Skin epidermis (tissue), 12 donors: ENCODE results near the gene FSTL4.
A peak's percentile ranks its signal among the peaks of the same experiment; 100 is the strongest.

Experiments used
- H3K27ac ChIP-seq, 21 experiments: fragments of 200-600 bp; sonication (generic) in 11 of 21; one replicate each; pipeline ENCODE4 v1.5.0; 2020; ENCODE audit warnings: mild to moderate bottlenecking in 3 of 21, inconsistent platforms in 2 of 21, moderate library complexity in 2 of 21
- H3K4me3 ChIP-seq, 7 experiments: fragments of 200-600 bp; sonication (generic) in 2 of 7; one replicate each; pipeline ENCODE4 v1.5.0; 2020; ENCODE audit warnings: inconsistent platforms in 2 of 7, mild to moderate bottlenecking in 2 of 7, moderate library complexity in 1 of 7

The FSTL4 gene

GRCh38 chr5:133247881-133248624, 364.3 kb downstream of the FSTL4 start:
- no peak overlapping the region for H3K4me3 ChIP-seq

GRCh38 chr5:133247151-133247709, 365.1 kb downstream of the FSTL4 start:
- Histone ChIP-seq H3K4me3 (no peak overlapping the region), H3K27ac (no peak overlapping the region)

More at GRCh38 chr5:133247881-133248624, 364.3 kb downstream of the FSTL4 start:
- no peak overlapping the region for H3K27ac ChIP-seq

- Histone ChIP-seq H3K4me3 (no peak overlapping the region), H3K27ac (no peak overlapping the region)
Observed at GRCh38 chr5:133246376-133247150, 365.8 kb downstream of the FSTL4 start.

- no peak overlapping the region for H3K27ac ChIP-seq
- no peak overlapping the region for H3K4me3 ChIP-seq
Observed at GRCh38 chr5:133246053-133246370, 366.3 kb downstream of the FSTL4 start.

GRCh38 chr5:133245191-133246052, 366.9 kb downstream of the FSTL4 start:
- Histone ChIP-seq H3K27ac (no peak overlapping the region), H3K4me3 (no peak overlapping the region)

- no peak overlapping the region for H3K4me3 ChIP-seq
- H3K27ac ChIP-seq, result peak overlapping the region in 2 of 21 experiments; percentile 17 to 46
Observed at GRCh38 chr5:133244242-133244641, 368.1 kb downstream of the FSTL4 start.

- H3K4me3 ChIP-seq, result no peak overlapping the region
- no peak overlapping the region for H3K27ac ChIP-seq
Observed at GRCh38 chr5:133243196-133243595, 369.1 kb downstream of the FSTL4 start.

- Histone ChIP-seq H3K27ac (no peak overlapping the region), H3K4me3 (no peak overlapping the region)
Observed at GRCh38 chr5:133242221-133242835, 370.0 kb downstream of the FSTL4 start.

GRCh38 chr5:133241179-133242092, 370.9 kb downstream of the FSTL4 start:
- H3K27ac ChIP-seq, result peak overlapping the region in 5 of 21 experiments; percentile 0 to 52 (median 14)
- no peak overlapping the region for H3K4me3 ChIP-seq

- Histone ChIP-seq H3K27ac (peak overlapping the region in 5 of 21 experiments; percentile 0 to 52 (median 14)), H3K4me3 (no peak overlapping the region)
Observed at GRCh38 chr5:133240425-133241091, 371.8 kb downstream of the FSTL4 start.

- no peak overlapping the region for H3K27ac ChIP-seq
- no peak overlapping the region for H3K4me3 ChIP-seq
Observed at GRCh38 chr5:133238426-133239205, 373.7 kb downstream of the FSTL4 start.

- H3K4me3 ChIP-seq, result no peak overlapping the region
- H3K27ac ChIP-seq, result no peak overlapping the region
Observed at GRCh38 chr5:133236976-133237375, 375.4 kb downstream of the FSTL4 start.

- no peak overlapping the region for H3K4me3 ChIP-seq
- no peak overlapping the region for H3K27ac ChIP-seq
Observed at GRCh38 chr5:133236541-133236951, 375.8 kb downstream of the FSTL4 start.

GRCh38 chr5:133235696-133236426, 376.5 kb downstream of the FSTL4 start:
- Histone ChIP-seq H3K27ac (no peak overlapping the region), H3K4me3 (no peak overlapping the region)

- H3K4me3 ChIP-seq, result no peak overlapping the region
Observed at GRCh38 chr5:133234911-133235310, 377.4 kb downstream of the FSTL4 start.

GRCh38 chr5:133234273-133234672, 378.1 kb downstream of the FSTL4 start:
- H3K4me3 ChIP-seq, result no peak overlapping the region

More at GRCh38 chr5:133234911-133235310, 377.4 kb downstream of the FSTL4 start:
- no peak overlapping the region for H3K27ac ChIP-seq

More at GRCh38 chr5:133234273-133234672, 378.1 kb downstream of the FSTL4 start:
- H3K27ac ChIP-seq, result no peak overlapping the region
